GM12891 (cell line): ENCODE measurements around the gene AMD1.

ENCODE experiments used
- PAX5 ChIP-seq: IDR thresholded peaks from 2 replicates; pipeline ENCODE4 v1.6.1; 2011; ENCODE audit warnings: low read length, moderate library complexity, mild to moderate bottlenecking; ENCODE audit not compliant: insufficient read depth, severe bottlenecking
- POLR2A ChIP-seq: IDR thresholded peaks from 2 replicates; pipeline ENCODE4 v1.6.1; 2011; ENCODE audit warnings: low read depth, low read length, control low read depth
- POLR2AphosphoS5 ChIP-seq: IDR thresholded peaks from 2 replicates; pipeline ENCODE4 v1.6.1; 2011; ENCODE audit warnings: low read depth, low read length, control low read depth
- POU2F2 ChIP-seq: IDR thresholded peaks from 2 replicates; pipeline ENCODE4 v1.6.1; 2011; ENCODE audit warnings: low read depth, mild to moderate bottlenecking, control low read depth, low read length, moderate library complexity
- SPI1 ChIP-seq: IDR thresholded peaks from 2 replicates; pipeline ENCODE4 v1.6.1; 2011; ENCODE audit warnings: low read depth, low read length, control low read depth
- TAF1 ChIP-seq: IDR thresholded peaks from 2 replicates; pipeline ENCODE4 v1.6.1; 2011; ENCODE audit warnings: low read depth, low read length, control low read depth

- no peak for TF ChIP-seq POLR2A
- TF ChIP-seq SPI1, result no peak
- TF ChIP-seq TAF1, result no peak
- no peak for TF ChIP-seq POLR2AphosphoS5
- TF ChIP-seq POU2F2, result no peak
- TF ChIP-seq PAX5, result no peak
These were observed 18.3 kb upstream of the AMD1 start for GRCh38 chr6:110856296-110856695.
